Stimulated activated CD4-positive, alpha-beta T cell treated with anti-CD3 and anti-CD28 coated beads, Interleukin-4, amount 100 ng/mL, for 1 hour (primary cell): ENCODE data around the gene ENPP7.

Source experiments
- DNase-seq: peaks from one replicate; pipeline ENCODE4 v3.0.0-alpha.2; 2020

Gene ENPP7

GRCh38 chr17:79779084-79779529, 48.4 kb downstream of the ENPP7 start:
- no peak for DNase-seq

DNA sequence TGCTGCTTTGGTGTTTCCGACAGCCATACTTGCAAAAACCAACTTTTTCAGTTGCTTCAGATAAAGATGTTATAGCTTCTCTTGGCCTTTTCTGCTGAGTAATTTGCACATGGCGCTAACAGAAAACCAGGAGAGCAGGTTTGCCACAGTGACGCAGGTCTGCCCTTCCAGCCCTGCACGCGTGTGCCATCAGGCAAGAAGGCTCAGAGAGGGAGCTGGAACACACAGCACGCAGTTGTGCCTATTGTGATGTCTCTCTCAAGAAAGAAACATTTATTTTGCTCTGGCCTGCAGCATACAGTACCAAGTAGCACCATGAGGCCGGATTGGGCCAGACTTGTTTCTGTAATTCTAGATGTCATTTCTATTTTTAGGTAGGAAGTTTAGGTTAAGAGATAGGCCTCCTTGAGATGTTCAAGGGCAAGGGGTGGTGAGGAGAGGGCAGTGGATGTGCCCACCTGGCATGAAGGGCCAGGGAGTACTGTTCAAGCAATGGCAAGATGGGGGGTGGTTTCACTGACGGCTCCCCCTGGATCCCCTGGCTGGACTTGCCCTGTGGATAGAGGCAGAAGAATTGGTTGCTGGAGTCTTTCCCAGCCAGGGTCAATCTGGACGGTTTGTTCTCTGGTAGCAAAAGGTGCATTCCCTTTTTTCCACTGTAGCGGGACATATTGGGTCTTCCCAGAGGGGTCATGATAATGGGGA, 49.1 kb downstream of the ENPP7 start:
- DNase-seq, result no peak

DNA sequence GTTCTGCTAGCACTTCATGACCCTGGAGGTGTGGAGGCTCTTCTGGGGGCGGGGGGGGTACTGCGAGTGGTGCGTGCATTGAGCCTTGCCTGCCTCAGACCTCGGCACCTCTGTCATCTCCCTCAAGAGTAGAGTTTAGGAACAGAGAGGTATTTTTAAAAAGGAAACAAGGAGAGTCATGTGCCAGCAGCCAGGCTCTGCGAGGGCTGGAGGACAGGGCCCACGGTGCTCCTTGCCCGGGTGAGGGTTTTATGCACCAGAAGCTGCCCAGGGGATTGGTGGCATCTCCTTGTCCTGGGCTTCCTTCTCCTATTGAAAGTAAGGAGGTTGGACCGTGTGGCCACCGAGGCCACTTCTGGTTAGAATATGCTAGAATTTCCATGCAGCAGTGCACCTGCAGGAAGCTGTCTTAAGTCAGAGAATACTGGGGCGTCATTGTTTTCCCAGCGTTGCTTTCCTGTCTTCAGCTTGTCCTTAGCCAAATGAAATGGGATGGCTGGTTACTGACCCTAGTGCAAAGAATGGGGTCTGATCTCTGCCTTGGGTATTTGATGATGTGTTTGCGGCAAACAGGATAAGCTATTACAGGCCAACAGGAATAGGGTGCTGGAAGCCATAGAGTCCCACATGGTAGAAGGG, 50.4 kb downstream of the ENPP7 start:
- no peak for DNase-seq

- no peak for DNase-seq
Observed at GRCh38 chr17:79781736-79782575, 51.2 kb downstream of the ENPP7 start.

- no peak for DNase-seq
Observed at GRCh38 chr17:79783891-79784290, 53.1 kb downstream of the ENPP7 start.

DNA sequence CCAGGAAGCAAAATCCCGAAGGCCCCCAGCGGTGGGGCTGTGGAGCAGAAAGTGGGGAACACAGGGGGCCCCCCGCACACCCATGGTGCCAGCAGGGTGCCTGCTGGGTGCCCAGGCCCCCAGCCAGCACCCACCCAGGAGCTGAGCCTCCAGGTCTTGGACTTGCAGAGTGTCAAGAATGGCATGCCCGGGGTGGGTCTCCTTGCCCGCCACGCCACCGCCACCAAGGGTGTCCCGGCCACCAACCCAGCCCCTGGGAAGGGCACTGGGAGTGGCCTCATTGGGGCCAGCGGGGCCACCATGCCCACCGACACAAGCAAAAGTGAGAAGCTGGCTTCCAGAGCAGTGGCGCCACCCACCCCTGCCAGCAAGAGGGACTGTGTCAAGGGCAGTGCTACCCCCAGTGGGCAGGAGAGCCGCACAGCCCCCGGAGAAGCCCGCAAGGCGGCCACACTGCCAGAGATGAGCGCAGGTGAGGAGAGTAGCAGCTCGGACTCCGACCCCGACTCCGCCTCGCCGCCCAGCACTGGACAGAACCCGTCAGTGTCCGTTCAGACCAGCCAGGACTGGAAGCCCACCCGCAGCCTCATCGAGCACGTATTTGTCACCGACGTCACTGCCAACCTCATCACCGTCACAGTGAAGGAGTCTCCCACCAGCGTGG, 53.7 kb downstream of the ENPP7 start:
- no peak for DNase-seq

DNA sequence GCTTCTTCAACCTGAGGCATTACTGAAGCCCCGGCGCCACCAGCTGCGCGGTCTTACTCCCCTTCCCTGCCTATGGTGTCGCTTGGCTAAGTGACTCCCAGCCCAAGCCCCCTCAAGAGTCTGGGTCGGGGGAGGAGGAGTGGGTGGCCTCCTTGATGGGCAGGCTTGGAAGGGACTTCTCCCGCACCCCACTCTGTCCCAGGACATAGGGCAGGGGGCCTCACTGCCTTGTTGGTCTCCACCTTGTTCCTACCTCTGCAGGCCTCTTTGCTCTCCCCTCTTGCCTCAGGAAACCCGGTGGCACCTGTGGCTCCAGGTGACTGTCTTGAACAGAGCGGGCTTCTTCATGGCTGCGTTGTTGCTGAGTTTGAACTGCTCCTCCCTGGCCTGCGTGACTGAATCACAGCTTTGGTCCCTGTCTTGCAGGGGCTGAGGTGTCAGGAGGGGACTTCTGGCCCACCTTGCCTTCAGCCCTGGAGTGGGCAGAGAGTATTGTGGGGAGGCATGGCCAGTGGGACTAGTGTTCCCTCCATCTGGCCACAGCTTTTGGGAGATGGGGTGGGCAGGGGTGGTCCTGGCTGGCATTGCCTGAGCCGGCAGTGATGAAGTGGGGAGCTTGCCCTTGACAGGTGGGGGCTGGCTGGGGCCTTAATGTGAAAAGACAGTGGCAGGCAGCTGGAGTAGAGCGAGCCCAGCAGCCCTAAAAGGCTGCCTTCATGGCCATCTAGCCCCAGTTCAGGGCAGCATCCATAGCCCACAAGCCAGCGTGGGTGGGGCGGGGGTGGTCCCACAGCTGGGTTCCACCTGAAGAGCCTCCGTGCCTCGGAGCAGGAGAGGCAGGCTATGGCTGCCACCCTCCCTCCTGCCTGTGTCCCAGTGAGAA, 54.5 kb downstream of the ENPP7 start:
- DNase-seq, result no peak

DNA sequence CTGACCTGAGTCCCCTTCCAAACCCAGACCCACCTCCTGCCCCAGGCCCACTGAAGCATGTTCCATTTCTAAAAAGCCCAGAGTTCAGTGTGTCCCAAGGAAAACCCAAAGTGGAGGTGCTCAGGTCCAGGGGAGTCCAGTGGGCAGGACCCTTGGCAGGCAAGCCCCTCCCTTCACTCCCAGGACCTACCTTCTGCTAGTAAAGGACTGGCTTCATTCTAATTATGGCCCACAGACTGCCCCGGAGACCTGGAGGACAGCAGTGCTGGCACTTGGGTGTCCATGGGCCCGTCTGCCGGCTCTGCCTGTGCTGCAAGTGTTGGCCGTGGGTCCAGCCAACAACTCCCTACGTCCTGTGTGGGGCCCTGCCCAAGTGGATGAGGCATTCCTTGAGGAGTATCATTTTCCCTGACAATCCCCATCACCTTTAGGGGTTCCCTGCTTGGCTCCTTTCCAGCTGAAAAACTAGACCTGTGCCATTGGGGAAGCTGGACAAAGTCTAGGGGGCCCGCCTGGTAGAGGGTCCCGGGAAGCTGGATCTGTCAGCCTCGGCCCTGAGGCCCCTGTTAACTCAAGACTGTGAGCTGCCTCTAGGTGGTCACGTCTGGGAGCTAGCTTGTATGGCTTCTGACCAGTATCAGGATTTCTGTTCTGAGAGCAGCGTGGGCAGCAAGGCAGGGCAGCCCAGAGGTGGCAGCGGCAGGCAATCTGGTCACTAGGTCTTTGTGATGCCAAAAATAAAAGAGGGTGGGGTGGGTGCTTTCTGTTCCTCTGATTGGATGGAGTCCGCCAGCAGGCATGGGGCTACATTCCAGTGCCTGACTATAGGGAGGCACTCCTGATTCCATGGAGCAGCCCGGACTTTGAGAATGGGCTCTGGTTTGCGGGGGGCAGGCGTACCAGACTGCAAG, 55.4 kb downstream of the ENPP7 start:
- no peak for DNase-seq

GRCh38 chr17:79786930-79787643, 56.3 kb downstream of the ENPP7 start:
- DNase-seq, result no peak

GRCh38 chr17:79788455-79788854, 57.7 kb downstream of the ENPP7 start:
- no peak for DNase-seq

DNA sequence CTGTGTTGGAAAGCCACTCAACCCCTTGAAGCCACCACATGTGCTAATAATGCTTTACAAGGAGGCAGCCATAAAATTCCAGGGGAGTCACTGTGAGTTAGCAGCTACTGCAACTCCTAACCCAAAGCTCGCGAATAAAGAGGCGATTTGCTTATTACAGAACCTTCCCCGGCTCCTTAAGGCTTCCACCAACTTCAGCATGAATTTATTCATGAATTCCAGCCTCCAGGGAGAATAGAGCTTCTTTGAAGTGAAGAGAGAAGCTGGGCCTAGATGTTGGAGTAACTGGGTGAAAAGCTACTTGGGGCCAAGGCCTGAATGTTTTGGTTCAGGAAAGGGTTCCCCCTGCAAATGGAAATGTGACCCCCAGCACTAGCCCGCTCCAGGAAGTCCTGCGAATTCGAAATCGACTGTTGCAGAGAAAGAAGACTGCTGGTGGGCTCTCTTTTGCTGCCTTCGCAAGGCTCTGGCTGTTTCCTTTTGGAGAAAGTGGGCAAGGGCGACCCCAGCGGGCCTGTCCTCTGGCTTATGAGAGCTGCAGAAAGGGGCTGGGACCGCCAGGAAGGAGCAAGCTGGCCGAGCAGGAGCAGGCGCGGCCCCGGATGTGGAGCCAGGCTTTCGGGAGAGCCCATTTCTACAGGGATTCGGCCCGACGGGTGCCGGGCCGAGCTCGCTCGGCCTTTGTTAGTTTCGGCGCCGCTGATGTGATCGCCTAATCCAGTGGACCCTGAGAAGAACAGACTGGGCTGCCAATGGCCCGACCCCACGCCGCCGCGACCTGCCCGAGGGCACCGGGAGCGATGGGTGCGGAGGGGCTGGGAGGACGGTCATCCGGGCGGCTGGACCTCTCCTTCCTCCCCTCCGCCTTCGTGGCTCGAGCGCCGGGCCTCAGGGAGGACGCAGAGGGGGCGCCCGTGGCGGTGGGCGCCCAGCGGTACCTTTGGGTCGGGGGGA, 58.5 kb downstream of the ENPP7 start:
- DNase-seq, result no peak

- no peak for DNase-seq
Observed at GRCh38 chr17:79789943-79790804, 59.4 kb downstream of the ENPP7 start.

GRCh38 chr17:79790805-79791734, 60.3 kb downstream of the ENPP7 start:
- no peak for DNase-seq

DNA sequence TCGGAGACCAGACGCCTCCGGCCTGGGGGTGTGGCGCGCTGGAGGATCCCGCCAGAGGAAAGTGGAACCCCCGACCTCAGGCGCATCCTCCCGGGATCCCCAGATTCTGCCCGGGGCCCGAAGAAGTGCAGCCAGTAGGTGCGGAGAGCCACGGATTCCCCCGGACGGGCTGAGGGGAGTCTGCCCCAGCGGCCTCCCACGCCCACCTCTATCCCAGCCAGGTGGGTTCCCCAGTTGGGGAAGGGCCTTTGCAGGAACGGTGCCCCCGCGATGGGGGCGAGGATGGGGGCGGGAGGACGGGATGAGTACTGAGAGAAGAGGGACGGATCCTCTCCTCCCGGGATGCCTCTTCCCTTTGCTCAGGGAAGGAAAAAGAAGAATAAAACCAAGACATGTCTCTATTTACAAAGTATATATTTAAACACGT, 61.0 kb downstream of the ENPP7 start:
- DNase-seq, result no peak
